Measurements from ENCODE around the gene VSTM4.

The VSTM4 gene

GRCh38 chr10:49068209-49068608 lies 47.1 kb downstream of the VSTM4 start:
- DNase-seq: no peak

GRCh38 chr10:49066944-49067730 lies 48.2 kb downstream of the VSTM4 start:
- no peak for DNase-seq

DNA sequence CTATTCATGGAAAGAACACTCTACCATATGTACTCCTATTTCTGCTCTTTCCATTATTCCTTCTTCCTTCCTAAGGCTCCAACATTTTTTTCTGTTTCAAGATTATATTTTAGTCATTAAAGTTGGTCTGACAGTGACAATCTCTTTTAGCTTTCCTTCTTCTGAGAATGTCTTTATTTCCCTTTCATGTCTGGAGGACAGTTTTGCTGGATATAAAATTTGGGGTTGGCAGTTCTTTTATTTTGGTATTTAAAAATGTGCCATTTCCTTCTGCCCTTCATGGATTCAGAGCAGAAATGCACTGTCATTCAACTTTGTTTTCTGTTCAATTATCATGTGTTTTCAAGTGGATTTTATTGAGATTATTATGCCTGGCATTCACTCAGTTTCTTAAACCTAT lies 53.1 kb downstream of the VSTM4 start:
- DNase-seq: no peak

GRCh38 chr10:49061667-49062066 lies 53.7 kb downstream of the VSTM4 start:
- no peak for DNase-seq

GRCh38 chr10:49058463-49059255 lies 56.7 kb downstream of the VSTM4 start:
- no peak for DNase-seq

DNA sequence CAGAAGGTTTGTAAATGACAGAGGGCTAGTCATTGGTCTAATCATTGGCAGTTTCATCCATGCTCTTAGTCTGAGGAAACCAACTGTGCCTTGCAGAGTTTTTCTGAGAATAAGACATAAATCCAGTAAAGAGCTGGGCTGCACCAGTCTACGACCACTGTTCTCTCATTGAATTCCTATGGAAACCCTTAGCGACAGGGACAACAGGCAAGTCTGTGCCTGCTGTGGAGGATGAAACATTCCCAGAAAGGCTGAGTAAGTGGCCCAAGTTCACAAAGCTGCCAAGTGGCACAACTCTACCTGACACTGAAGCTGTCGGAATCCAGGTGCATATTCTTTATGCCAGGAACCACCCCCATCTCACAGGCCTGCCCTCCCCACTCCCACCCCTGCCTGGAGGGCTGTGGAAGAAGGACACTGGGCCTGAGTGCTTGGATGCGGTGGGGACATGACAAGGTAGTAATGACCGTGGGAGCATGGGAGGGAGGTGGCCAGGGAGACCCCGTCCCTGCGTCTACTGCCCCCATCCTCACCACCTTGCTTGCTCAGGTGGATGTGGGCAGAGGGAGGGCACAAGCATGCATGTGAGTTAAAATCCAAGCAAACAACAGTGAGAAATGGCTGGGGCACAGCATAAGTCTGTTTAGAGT lies 58.0 kb downstream of the VSTM4 start:
- DNase-seq: no peak

GRCh38 chr10:49056356-49056755 lies 59.0 kb downstream of the VSTM4 start:
- no peak for DNase-seq

GRCh38 chr10:49055221-49055849 lies 60.0 kb downstream of the VSTM4 start:
- DNase-seq: no peak

- DNase-seq: no peak
Measured at GRCh38 chr10:49054753-49055152, 60.6 kb downstream of the VSTM4 start.

GRCh38 chr10:49053998-49054692 lies 61.2 kb downstream of the VSTM4 start:
- no peak for DNase-seq

GRCh38 chr10:49053053-49053997 lies 62.0 kb downstream of the VSTM4 start:
- DNase-seq: no peak

DNA sequence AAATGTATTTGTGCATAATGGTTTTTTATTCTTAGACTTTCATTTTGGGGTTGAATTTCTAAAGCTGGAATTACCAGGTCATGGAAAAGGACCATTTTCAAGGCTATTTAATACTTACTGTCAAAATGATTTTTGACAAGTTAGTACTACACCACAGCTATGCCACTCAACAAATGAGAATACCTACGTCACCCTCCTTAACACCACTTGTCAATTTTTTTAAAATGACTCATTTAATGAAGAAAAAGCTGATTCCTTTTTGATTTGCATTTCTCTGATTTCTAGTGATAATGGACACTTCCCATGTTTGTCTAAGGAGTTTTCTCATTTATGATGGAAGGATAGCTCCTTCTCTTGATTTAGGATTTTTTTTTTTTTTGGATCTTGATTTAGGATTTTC lies 63.3 kb downstream of the VSTM4 start:
- DNase-seq: no peak

- DNase-seq: no peak
Measured at GRCh38 chr10:49050906-49051305, 64.4 kb downstream of the VSTM4 start.

DNA sequence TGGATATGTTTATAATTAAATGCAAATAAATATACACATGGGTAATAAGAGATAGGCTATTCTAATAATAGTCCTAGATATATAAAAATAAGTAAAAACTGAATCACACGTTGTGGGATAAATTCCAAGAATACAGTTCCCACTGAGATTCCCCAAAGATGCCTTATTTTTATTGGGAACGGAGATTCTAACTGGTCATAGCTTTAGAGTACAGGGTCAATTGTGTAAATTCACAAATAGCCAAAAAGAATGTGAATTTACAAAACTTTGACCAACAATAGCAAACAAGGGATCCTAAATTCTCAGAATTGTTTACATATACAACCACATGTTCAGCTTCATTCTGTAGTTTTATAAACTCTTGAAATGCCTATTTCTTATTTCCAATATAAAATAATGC lies 65.0 kb downstream of the VSTM4 start:
- no peak for DNase-seq

GRCh38 chr10:49049660-49050059 lies 65.7 kb downstream of the VSTM4 start:
- DNase-seq: no peak

- DNase-seq: no peak
Measured at GRCh38 chr10:49047128-49047639, 68.1 kb downstream of the VSTM4 start.

DNA sequence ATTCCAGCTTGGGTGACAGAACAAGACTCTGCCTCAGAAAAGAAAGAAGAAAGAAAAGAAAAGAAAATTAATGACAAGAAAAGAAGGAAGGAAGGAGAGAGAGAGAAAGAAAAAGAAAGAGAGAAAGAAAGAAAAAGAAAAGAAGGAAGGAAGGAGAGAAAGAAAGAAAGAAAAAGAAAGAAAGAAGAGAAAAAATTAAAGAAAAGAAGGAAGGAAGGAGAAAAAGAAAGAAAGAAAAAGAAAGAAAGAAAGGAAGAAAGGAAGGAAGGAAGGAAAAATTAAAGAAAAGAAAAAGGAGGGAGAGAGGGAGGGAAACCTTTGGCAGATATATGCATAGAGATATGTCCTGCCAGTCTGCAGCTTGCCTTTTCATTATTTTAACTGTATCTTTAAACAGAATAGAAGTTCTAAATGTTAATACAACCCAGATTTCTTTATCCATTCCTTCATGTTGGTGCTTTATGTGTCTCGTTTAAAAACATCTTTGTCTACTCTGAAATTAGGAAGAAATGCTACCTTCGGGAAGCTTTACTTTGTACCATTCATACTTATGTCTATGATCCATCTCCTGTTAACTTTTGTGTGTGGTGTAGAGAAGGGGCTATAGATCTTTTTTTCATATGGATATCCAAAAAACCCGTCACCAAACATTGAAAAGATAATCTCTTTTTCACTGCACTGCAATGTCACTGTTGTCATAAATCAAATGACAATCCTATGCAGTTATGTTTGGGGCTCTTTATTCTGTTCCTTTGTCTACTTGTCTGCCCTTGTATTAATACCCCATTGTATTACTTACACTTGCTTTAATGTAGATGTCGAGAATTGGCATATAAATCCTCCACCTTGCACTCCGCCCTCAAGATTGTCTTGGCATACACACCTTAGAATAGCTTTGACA lies 70.8 kb downstream of the VSTM4 start:
- DNase-seq: no peak

- DNase-seq: no peak
Measured at GRCh38 chr10:49040601-49041000, 74.7 kb downstream of the VSTM4 start.

- DNase-seq: no peak
Measured at GRCh38 chr10:49039409-49039808, 75.9 kb downstream of the VSTM4 start.

- DNase-seq: no peak
Measured at GRCh38 chr10:49038711-49039110, 76.6 kb downstream of the VSTM4 start.

All from effector CD4-positive, alpha-beta T cell (primary cell).